Peyer's patch (tissue), 4 donors: ENCODE results near the gene AFDN.

Experiments
- CTCF ChIP-seq, 6 experiments: fragments of 450-650 bp in 4 of 6; fragments of 200-600 bp in 2 of 6; sonication (generic) in 1 of 6; IDR thresholded peaks; one replicate each; pipeline ENCODE4 v1.5.1; 2017 to 2019; ENCODE audit warnings: antibody characterized with exemption in 6 of 6, mild to moderate bottlenecking in 3 of 6, moderate library complexity in 1 of 6
- POLR2A ChIP-seq, 2 donors: fragments of 450-650 bp; IDR thresholded peaks; one replicate each; pipeline ENCODE4 v1.5.1; 2017; ENCODE audit warnings: antibody characterized with exemption in 2 of 2, mild to moderate bottlenecking in 2 of 2, moderate library complexity in 2 of 2

GRCh38 chr6:167990016-167990945 is 163.6 kb downstream of the AFDN start:
- no peak for TF ChIP-seq CTCF (IDR thresholded peaks at IDR 0.05)
- TF ChIP-seq POLR2A (IDR thresholded peaks at IDR 0.05), result no peak
